Activated CD8-positive, alpha-beta memory T cell treated with anti-CD3 and anti-CD28 coated beads, Interleukin-2, amount 50 U/mL, for 4 hours (primary cell): ENCODE results near the gene PTRHD1.
"Not testable (repeated sequence)": the region's sequence is repeated elsewhere in the genome, so short reads cannot be mapped to it uniquely, and the experiment has no call there.

Source experiments
- DNase-seq: peaks from one replicate; pipeline ENCODE4 v3.0.0-alpha.2; 2020

PTRHD1 gene

DNA sequence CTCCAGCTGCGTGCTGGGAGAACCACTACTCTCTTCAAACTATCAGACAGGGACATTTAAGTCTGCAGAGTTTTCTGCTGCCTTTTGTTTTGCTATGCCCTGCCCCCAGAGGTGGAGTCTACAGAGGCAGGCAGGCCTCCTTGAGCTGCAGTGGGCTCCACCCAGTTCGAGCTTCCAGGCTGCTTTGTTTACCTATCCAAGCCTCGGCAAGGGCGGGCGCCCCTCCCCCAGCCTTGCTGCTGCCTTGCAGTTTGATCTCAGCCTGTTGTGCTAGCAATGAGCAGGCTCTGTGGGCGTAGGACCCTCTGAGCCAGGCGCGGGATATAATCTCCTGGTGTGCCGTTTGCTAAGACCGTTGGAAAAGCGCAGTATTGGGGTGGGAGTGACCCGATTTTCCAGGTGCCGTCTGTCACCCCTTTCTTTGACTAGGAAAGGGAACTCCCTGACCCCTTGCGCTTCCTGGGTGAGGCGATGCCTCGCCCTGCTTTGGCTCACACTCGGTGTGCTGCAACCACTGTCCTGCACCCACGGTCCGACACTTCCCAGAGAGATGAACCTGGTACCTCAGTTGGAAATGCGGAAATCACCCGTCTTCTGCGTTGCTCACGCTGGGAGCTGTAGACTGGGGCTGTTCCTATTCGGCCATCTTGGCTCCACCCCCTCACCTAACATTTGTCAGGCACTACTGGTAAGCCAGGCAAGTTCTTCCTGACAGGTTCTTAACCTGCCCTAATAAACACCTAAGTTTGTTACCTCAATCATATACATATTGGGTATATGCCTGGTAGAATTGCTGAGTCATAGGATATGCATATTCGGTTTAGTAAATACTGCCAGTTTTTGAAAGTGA is 12.8 kb upstream of the PTRHD1 start:
- not testable (repeated sequence) for DNase-seq

DNA sequence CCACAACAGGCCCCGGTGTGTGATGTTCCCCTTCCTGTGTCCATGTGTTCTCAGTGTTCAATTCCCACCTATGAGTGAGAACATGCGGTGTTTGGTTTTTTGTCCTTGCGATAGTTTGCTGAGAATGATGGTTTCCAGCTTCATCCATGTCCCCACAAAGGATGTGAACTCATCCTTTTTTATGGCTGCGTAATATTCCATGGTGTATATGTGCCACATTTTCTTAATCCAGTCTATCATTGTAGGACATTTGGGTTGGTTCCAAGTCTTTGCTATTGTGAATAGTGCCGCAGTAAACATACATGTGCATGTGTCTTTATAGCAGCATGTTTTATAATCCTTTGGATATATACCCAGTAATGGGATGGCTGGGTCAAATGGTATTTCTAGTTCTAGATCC is 7.3 kb upstream of the PTRHD1 start:
- not testable (repeated sequence) for DNase-seq

DNA sequence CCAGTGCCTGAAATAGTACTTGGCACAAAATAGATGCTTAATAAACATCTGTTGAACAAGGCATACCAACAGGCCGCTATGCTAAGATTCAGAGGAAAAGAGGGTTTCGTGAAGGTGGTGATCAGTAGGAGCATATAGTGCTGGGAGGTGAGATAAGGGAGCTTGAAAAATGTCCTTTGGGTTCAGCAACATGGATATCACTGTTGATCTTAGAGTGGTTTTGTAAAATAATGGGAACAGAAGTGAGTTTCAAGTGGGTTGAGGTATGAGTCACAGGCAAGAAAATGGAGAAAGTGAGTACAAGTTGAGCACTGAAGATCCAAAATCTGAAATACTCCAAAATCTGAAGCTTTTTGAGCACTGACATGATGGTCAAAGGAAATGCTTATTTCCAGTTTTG is 4.5 kb upstream of the PTRHD1 start:
- DNase-seq: no peak

DNA sequence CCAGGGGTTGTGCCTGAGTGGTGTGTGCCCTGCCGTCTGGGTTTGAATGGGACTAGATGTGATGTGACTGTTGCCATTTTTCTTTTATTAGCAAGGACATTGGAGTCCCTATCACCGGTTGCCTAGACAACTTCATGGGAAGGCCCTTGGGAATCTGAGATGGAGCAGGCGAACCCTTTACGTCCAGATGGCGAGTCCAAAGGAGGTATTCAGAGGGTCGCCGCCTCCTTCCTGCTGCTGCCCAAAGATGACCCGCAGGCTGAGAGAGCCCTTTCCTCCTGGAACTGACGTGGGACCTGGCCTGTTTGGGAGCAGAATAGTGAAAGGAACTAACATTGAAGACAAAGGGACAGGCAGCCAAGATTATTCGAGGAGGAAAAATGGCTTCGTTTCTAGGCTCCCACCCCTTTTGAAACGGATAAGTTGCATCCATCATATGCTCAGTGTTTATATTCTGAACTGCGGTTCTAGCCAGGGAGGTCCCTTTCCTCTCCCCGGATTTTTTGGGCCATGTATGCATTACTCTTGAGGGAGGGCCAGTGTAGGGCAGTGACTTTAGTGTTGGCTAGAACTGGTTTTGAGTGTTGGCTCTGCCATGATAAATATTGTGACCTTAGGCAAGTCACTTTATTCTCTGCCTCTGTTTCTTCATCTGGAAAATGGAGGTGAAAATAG is 707 bp upstream of the PTRHD1 start:
- DNase-seq: no peak

DNA sequence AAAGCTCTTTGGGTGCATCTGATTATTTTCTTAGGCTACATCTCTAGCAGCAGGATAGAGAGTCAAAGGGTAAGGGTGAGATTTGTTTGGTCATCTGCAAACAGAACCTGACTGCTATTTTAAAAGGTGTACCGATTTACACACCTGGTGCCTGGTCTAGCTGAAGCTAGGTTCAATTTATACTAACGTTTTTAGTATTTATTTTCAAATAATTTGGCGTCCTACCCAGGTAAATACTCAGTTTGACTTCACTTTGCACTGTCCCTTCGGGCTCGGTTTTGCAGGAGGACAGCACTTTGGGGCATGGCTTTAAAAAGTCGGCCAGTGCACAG is 683 bp downstream of the PTRHD1 start:
- DNase-seq: no peak

DNA sequence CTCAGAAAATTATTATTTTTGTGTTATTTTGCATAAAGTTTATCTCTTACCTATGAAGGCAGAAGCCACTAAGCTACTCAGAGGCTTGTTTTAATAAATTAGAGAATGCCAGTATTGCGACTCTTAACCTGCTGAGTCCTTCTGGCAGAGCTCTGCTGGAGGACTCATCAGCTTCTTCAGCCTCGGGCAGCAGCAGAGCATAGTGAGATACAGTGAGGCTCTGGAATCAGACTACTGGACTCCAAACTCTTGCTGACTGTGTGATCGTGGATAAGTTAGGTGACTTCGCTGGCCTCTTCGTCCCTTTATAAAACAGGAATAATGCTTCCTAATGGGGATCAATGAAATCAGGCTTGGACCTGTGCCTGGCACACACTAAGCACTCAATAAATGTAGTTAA is 1.7 kb downstream of the PTRHD1 start:
- no peak for DNase-seq

DNA sequence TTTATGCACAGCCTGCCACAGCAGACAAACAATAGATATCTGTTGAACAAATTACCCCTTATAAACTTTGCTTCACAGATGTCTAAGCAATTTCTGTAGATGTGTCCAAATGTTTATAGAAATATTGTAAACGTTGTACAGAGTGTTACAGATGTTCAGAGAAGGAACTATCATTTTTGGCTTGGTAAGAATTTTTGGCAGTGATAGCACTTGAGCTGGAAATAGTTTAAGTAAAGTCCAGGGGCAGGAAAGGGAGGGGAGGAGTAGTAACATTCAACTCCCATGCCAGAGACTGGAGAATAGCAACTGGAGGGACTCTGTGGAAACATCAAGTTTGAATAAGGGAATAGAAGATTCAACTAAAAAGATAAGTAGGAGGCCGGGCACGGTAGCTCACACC is 4.4 kb downstream of the PTRHD1 start:
- no peak for DNase-seq

DNA sequence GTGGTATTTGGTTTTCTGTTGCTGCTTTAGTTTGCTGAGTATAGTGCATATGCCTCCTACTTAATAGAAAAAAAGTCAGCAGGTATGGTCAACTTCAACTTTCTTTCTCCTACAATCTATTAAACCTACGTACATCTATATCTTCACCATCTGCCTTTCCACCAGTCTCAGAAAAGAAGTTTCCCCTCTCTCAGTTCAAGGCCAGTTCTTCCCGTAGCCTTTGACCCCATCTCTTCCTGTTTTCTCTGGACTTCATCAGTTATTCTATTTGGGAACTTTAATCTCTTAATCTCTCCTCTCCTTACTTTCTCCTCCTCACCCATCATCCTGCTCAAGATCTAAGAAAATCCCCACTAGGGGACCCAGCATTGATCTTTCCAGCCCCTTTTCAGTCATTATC is 5.7 kb downstream of the PTRHD1 start:
- no peak for DNase-seq

DNA sequence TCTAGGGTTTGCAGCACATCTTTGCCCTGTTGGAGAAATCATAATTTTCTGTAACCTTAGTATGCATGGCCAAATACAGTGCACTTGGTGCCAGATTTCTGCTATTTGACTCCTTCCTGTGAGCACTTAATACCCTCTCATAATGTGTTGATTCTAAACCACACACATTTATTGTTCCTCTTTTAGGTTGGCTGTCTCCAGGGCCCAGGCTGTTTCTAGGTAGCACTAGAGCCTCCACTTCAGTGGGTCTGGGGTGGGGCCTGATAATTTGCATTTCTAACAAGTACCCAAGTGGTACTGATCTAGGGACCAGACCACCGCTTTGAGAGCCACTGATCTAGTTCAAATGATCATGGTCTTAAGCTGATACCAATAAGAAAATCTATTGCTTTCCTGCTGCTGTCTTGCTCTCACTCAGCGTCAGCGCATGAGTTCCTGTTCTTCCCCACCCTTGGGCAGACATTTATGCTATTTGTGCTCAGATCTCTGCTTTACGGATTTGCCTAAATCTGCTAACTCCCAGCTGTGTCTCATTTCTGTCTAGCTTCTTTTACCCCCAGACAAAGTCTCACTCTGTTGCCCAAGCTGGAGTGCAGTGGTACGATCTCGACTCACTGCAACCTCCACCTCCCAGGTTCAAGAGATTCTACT is 7.4 kb downstream of the PTRHD1 start:
- DNase-seq: no peak

DNA sequence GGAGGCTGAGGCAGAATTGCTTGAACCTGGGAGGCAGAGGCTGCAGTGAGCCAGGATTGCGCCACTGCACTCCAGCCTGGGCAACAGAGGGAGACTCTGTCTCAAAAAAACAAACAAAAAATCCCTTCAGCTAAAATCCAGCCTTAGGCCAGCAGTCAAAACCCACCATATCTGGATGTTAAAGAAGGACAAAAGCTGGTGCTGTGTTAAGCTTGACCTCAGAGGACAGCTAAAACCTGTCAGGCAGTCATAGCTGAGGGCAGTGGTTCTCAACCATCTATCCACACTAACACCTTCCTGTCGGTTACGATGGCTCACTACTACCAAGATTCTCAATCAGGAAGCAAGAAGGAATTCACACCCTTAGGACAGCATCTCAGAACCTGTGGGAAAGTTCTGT is 9.6 kb downstream of the PTRHD1 start:
- DNase-seq: no peak

DNA sequence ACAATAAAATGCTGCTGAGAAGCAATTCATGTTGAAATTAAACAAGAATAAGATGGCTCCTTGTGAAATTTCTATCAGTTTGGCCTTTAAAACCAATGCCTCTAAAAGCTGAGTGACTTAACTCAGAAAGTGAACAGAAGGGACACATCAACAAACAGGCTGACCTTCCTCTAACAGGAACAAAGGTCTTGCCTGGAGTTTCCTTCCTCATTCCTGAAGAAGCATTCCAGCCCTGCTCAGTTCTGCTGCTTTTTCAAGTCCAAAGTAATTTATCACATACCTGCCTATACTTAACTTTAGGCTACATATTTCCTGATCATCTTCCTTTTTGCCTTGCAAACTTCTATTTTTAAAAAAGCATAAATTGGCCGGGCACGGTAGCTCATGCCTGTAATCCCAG is 14.1 kb downstream of the PTRHD1 start:
- DNase-seq: no peak

DNA sequence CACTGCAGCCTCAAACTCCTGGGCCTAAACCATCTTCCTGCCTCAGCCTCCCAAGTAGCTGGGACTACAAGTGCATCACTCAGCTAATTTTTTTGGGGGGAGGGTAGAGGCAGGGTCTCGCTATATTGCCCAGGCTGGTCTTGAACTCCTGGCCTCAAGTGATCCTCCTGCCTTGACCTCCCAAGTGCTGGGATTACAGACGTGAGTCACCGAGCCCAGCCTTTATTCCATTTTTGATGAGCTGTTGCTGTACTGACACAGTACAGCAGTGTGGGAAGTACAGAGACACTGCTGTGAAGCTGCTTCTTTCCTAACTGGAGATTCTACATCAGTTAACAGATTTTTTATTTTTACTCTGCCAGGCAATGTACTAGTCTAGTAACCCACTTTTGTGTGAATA is 18.8 kb downstream of the PTRHD1 start:
- no peak for DNase-seq

DNA sequence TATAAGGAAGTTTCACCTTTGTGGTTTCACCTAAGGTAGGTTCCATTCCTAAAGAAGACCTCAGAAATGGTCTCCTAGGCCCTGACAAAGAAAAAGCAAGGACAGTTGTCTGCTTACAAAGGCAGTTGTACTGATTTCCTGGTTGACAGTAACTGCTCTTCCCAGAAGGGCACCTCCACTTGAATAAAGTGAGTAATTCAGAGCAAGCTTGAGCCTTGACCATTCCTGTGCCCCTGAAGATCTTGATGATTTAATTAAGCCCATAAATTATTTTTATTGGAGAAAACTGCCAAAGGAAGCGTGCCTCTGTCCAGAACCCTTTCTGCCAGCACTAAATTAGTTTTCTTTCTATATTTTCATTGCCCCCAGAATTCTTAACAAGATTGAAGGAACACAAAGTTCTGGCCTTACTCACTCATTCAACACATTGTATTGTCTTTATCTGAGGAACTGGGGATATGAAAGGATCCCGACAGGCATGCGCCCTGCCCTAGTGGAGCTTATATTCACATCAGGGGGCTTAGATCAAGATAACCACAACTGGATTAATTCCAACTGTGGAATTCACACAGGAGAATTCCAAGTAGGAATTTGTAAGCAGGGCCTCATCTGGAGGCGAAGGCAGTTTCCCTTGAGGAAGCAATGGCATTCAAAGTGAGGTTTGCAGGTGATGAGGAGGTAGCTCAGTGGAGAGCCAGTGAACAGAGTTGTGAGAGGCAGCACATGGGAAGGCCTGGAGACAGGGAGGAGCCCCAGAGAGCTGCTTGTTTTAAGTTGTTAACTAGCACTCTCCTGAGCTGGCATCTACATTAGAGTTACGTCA is 21.2 kb downstream of the PTRHD1 start:
- no peak for DNase-seq

DNA sequence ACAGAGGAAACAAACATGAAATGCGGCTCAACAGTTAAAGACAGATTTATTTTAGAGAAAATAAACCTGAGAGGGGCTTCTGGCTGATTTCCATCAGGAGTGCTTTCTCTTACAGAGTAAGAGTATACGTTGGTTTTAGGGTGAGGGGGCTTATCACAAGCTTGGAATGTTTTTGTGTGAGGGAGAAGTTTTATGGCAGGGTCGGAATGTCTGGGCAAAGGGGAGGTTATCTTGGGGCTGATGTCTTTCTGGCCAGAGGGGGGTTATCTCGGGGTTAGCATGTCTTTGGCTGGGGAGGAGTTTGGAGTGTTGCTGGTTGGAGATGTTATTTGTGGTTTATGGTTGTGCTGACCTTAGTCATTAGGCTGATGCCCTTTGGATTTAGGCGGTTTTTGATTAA is 22.1 kb downstream of the PTRHD1 start:
- no peak for DNase-seq

DNA sequence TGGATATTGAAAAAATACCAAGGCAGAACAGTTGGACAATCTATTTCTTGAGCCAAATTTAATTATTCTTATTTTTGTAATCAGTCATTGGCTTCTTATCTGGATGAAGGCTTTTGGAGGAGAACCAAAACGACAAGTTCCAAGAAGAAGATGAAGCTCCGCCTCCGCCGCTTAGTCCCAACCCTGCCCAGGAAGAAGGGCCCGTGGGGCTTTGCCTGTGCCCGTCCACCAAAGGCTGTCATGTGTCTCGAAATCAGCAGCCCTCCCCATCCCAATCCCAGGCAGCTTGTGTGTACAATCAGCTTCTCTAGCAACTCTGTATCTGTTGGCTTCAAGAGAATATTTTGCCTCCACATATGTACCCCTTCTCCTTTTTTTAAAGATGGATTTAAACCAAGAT is 24.6 kb downstream of the PTRHD1 start:
- no peak for DNase-seq

DNA sequence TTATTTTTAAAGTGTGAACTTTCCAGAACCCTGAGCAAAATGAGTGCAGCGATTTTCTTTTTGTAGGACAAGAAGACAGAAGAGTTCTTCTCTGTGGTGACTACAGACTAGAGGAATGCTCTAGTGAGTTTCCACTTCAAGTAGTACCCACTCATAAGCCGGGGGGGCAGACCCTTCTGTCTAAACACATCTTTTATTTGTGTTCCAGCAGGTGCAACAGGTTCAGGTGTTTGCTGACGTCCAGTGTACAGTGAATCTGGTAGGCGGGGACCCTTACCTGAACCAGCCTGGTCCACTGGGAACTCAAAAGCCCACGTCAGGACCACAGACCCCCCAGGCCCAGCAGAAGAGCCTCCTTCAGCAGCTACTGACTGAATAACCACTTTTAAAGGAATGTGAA is 25.2 kb downstream of the PTRHD1 start:
- no peak for DNase-seq

DNA sequence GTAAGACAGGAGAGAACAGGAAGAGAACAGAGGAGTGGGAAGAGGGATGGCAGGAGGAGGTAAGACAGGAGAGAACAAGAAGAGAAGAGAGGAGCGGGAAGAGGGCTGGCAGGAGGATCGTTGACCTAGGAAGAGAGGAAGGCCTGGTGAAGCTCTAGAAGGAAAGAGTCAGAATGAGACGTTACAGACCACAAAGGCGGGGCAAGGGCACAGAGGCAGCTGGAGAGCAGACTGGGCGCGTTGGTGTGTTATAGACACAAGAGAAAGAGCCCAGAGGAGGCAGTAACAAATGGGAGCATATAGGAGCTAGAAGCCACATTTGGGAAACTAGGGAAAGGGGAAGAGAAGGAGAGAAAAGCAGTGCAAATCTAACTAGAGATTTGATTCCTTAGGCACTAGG is 26.6 kb downstream of the PTRHD1 start:
- no peak for DNase-seq

DNA sequence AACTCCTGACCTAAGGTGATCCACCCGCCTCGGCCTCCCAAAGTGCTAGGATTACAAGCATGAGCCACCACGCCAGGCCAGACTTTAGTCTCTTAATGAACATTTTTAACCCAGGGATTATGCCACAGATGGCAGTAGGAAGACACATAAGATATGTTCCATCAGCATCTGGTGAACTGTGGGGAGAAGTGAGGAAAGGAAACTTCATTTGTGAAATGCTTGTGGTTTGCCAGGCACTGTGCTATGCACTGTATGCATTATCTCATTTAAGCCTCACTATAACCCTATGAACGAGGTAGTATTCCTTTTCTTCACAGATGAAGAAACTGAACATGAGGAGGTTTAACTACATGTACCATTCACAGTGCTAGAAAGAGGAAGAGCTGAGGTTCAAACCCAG is 29.3 kb downstream of the PTRHD1 start:
- no peak for DNase-seq

DNA sequence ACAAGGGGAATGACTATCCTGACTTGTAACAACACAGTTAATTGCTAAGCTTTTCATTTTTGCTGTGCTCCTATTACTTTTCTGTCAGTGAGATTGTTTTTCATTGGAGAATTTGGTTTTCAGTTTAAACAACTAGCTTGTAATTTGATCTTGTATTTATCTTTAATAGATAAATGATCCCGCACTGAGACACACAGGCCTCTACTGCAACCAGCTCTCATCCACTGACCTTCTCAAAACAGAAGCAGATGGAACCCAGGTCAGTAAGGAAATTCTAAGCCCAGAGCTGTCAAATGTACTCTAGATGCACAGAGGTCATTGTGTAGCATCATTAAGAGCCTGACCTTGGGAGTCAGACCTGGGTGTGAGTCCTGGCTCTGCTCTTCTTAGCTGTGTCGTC is 30.7 kb downstream of the PTRHD1 start:
- DNase-seq: no peak

DNA sequence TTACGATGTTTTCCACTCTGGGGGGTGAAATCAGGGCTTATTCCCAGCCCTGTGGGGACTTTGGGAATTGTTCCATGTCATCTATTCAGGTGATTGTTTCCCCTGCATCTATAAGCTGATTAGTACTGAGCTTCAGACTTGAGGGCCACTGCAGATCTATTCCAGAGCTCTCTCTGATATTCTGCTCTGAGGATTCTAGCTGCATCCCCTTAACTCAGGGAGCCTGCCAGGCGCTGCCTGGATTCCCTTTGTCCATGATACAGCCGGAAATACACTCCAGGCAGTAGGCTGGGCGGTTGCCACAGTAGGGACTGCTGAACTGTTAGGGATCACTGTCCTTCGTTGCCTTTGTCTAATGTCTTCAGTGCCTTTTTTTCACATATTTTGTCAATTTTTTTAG is 31.3 kb downstream of the PTRHD1 start:
- DNase-seq: no peak

DNA sequence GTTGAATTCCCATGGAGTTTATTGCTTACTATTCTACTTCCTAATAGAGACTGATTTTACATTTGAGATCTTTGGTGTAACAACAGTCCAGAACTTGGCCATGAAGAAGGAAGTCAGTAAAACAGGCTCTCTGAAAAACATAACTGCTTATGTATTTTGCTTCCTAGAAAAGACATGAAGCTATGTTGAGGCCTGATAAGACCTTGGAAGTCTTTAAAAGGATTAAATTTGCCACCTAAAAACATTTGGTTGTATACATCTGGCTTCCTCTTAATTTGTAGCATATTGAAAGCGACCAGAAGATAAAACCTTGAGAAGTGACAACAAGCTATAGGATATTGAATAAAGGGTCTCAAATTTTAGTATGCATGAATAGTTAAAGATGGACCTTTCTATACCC is 36.4 kb downstream of the PTRHD1 start:
- no peak for DNase-seq

DNA sequence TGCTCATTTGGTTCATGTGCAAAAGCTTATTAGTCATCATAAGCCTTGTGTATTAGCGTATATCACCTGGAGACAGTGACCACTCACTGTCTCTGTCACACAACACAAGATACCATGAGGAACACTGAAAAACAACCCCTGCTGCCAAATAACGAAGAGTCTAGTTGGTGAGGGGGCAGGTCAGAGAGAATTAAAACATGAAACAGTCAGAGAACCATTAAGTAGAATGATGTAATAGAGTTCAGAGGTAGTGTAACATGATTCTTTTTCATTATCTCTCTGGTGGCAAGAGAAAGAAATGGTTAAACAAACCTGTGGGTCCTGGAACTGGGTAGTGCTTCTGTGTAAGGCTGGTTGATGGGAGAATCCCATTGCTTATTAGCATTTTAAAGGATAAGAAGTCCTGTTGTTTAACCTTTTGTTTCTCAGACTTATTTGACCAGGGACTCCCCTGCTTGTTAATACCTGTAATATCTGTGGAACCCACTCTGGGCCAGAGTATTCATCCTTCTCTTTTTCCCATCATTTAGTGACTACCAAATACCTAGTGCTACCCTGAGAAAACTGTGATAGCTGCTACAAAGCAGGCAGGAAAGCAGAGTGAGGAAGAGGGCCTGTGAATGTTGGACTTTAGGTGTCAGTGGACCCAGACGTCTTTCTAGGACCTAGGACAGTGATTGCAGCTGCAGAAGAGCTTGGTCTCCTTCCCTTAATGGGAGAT is 38.0 kb downstream of the PTRHD1 start:
- no peak for DNase-seq
